GM18870 (cell line): ENCODE measurements around the gene PER2.
"Not testable (repeated sequence)": the region's sequence is repeated elsewhere in the genome, so short reads cannot be mapped to it uniquely, and the experiment has no call there.

Experiments
- ATAC-seq: cut with Tn5 transposase; IDR thresholded peaks from one replicate; pipeline ENCODE4 v1.9.1; 2021; ENCODE audit warnings: moderate library complexity; ENCODE audit not compliant: unreplicated experiment

Gene PER2

DNA sequence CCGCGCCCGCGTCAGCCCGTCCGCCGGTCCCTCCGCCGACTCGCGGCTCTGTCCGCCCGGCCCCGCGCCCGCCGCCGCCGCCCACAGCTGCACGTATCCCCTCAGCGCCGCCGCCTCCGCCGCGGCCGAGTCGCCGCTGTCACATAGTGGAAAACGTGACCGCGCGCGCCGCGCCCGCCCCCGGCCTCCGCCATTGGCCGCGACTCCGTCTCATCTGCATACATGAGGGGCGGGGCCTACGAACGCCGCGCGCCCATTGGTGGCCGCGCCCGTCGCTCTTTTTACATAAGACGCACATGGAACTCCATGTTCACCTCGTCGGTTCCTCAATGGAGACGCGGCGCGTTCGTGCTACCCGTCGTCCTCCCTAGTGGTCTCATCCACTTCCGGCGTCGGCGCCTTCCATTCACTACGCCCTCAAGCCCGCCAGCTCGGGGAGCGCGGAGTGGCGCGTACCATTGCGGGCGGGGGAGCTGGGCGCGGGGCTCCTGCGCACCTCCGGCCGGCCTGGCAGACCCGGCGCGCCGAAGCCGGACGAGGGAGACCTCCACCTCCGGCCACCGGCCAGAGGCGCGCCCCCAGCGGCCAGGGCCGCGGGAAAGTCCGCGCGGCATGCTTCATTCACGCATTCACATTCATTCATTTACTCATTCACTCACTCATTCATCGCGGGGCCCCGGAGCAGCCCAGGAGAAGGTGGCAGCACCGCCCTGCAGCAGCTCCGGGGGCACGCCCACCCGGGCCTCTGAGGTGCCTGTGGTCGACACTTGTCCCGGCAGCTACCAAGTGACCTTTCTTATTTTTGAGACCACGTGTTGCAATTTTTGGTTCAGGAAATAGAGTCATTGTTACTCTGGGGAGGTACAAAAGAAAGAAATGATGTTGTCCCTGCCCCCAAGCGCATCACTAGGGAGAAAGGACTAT, 502 bp upstream of the PER2 start:
- ATAC-seq: peak; percentile 91

DNA sequence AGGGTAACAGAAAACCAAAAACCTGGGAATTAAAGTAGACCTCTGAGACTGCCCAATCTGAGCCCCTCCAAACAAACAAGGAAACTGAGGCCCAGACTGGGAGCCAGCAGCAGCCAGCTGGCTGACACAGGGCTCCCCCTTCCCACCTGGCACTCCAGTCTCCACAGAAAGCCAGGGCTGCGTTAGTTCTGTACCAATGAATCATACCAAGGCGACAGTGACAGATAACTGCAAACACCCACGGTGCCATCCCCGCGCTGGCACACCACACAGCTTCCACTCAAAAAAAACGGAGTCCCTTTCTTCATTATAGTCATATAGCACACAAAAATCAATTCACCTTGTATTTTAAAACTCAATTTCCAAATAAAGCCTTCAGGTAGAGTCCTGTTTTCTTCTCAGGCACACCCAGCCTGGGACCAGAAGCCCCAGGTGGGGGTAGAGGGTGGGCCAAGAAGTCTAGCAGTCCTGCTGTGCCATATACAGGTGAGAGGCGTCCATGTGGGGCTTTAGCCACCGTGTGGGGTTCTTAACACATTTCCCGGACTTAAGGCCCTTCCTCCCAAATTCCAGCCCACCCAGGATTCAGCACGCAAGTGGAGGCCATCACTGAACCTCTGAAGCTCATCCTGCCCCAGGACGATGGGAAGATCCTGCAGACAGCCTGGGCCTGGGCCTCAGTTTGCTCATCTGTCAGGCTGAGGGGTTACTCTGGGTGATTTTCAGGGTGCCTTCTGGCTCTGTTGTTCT, 1.2 kb downstream of the PER2 start:
- no peak for ATAC-seq

DNA sequence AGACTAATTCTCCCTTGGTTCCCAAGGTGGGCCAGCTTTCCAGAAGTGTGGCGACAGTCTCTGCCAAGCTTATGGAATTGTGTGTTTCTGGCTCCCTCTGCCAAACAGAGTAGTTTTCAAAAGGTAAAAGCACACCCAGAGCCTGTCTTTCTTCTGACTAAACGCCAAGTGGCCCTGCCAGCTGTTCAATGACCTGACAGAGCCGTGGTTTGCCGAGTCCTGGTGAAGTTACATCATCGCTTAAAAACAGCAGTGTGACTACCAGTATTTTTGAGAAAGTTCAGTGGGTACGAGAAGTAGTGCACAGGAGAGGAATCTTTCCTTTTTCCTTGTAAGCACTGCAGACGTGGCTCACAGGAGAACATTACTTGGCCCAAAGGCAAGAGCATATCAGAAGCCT, 1.9 kb downstream of the PER2 start:
- ATAC-seq: no peak

DNA sequence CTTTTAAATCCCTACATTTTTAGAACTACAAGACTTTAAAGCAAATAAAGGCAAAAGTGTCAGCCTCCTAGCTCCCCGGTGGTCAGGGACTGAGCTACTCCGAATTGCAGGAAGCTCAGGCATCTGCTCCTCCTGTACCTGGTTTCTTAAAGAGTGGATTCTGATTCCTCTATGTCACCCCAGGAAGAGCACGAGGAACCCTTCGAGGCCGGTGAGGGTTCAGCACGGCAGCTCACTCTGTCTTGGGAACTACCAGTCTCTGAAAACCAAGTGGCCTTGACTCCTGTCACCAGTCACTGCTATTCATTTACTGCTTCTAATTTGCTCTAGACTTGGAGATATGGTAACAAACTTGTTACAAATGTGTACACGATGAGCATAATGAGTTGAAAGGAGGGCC, 2.3 kb downstream of the PER2 start:
- ATAC-seq: no peak

DNA sequence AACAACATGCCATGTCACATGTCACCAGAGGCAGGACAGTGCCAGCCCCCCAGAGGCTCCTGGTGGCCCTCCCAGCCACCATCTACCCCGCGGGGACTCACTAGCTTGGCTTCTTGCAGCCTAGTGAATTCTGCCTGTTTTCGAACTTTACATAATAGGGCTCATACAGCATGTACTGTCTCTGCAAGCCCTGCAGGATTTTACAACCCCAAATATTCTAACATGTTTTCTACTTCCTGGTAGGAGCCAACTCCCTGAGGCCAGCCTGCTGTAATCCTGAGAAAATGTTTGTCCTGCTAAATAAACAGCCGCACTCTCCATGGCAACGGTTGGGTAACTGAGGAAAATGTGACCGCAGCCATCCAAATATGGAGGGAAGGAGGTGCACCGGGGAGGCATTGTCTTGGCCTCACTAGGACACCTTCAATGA, 2.7 kb downstream of the PER2 start:
- ATAC-seq: no peak

DNA sequence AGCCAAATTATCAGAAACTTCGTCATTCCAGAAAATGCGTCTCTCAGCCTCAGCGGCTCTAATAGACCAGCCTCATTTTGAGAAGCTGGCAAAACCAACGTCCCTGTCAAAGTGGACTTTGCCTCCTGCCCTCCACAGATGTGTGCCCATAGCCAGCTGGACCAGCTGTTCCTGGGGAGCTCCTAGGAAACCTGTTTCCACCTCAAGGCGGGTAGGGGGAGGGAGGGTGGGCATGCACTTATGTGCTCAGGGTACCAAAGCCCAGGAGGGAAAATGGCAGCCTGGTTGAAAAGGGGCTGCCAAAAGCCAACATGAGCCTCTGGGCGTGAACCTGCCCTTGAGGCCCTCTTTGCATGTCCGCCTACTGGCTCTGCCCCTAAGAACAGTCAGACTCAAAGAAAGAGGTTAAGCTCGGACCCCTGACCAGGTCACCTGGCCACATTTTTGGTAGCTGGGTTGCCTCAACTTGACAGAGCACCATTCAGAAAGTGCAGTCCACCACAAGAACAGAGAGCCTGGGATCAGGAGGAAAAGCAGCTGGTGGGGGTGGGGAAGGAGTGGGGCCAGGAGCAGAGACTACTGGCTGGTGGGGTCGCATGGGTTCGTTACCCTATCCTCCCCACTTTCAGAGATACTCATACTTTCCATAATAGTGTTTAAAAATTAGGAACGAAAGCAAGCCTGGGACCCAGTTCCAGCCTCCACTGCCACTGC, 3.5 kb downstream of the PER2 start:
- no peak for ATAC-seq

DNA sequence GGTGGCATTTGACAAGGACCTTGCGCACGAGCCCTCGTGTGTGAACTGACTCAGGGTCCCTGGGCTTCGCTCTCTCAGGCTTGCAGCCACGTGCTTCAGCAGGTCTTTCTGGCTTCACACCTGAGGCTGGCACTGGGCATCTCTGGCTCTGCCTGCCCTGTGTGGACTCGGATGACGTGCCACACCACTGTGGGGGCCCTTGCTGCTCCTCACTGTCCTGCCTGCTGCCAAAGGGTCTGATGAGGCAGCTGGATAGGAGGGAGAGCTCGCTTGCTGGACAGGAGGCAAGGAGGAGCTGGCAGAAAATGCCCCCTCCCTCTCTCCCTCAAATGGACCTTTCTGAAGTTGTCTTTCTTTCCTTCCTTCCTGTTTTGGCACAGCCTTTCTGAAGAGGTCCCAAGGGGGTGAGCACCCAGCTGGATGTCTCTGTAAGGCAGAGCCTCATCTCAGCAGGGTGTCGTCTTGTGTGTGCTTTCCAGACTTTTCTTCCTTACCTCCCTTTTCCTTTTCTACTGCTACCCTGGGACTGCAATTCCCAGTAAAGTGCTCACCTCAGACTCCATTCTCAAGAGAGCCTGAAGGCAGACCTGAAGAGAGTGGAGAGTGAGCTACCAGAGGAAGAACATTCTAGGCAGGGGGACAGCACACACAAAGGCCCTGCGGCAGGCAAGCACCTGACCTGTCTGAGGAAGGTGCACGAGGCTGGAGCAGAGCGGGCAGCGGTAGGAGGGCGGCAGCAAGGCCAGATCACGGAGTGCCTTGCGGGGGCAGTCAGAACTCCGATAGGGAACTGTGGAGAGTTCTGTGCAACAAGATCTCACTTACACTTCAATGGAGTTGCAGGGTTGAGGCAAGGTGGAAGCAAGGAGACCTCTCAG, 5.3 kb downstream of the PER2 start:
- no peak for ATAC-seq

DNA sequence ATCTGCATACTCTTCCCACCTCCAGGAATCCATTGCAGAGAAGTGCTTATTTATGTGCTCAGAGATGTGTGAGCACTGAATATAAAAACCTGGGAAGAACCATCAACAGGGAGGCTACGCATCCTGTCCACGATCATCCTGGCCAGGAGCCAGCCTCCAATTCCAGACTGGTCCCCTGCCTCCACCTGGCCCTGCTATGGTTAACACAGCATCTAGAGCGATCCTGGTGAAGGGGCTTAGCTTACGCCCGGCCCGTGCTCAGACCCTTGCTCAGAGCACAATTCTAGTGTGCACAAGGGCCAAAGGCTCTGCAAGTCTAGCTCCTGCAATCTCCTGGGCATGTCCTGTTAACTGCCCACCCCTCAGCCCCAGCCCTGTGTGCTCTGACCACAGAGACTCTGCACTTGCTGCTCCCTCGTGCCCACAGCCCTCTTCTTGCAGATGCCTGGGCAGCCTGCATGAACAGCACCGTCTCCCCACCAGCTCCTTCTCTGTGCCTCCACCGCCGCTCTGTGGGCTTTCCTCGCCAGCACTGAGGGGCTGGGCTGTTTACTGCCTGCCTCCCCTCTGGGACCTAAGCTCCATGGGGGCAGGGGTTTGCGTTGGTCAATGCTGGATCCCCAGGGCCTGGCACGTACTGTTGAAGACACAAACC, 6.5 kb downstream of the PER2 start:
- ATAC-seq: no peak

DNA sequence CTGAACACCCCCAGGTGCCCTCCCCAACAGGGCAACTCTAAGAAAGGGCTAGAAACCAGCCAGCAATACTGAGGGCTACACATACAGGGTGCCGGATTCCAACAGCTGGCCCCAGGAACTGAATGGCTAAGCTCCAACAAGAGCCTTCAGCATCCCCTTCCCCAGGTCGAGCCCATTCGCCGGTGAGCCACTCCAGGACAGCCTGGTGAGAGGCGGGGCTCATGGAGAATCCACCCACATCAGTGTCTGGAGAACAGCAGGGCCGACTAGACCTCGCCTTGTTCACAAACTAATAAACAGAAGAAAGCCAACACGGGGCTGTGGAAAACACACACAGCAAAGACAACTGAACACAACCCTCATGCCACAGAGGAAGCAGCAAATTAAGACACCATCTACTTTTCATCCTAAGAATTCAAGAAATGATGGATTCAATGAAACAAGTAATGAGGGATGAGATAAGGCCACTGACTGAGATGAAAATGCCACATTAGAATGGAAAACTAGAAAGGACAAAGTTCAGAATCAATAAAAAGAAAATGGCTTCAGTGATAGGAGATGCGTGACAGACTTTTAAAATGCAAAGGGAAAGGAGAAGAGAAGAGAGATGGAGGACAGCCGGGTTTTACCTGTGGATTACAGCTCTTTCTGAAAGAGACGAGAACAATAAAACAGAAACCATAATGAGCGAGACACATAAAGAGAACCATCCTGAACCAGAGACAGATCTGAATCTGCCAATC, 8.2 kb downstream of the PER2 start:
- no peak for ATAC-seq

DNA sequence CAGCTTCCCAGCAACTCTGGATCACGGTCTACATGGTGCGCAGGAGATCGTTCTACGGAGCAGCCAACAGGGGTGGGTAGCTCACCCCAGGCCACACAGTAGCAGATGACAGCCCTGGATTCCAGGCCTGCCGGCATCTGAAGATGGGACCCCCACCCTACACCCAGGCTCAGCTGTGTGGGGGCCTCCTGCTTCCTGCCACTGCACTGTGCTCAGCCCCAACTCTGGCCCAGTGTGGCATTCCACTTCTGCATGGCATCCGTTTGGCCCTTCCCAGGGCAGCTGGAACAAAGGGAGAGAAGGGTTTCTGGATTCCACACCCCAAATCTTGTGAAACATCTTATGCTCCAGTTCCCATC, 9.1 kb downstream of the PER2 start:
- ATAC-seq: no peak

DNA sequence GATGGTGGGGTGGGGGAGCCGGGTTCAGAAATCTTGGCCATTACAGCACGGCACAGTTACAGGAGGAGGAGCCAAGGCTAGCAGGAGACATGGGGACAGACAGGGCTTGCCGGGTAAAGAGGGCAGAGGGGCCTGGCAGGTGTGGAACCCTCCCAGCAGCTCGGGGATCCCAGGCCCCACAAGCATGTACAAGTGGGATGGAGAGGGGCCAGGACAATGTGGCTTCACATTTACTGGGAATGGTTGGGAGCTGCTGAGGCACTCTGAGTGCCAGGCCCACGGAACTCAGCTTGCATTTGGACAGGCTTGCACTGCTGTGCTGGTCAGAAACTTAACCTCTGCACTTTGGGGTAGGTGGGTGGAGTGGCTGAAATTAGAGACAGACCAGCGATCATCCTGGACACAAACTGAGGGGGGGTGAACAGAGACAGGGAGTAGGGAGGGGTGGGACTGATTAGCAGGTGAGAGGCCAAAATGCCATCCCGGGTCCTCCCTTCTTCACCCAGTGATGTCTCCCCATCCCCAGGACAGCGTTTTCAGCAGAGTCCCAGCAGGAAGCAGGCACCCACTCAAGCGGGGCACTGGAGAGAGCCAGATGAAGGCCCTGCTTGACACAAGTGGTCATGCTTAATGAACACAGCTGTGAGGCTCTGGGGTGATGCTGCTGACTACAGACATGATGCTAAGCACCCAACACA, 9.6 kb downstream of the PER2 start:
- no peak for ATAC-seq

DNA sequence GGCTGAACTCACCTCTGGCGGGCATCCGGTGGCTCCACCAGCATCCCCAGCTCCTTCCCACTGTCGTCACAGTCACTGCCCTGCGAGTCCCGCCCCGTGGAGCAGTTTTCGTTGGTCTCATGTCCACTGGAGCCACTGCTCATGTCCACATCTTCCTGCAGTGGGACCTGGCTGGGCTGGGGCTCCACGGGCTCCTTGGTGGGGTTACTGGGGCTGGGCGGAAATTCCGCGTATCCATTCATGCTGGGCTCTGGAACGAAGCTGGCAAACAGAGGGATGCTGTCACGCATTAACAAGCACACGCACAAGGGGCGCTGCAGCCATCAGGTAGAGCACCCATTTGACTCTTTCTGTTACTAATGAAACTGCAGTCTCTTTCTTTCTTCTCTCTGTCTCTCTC, 10.7 kb downstream of the PER2 start:
- ATAC-seq: no peak

DNA sequence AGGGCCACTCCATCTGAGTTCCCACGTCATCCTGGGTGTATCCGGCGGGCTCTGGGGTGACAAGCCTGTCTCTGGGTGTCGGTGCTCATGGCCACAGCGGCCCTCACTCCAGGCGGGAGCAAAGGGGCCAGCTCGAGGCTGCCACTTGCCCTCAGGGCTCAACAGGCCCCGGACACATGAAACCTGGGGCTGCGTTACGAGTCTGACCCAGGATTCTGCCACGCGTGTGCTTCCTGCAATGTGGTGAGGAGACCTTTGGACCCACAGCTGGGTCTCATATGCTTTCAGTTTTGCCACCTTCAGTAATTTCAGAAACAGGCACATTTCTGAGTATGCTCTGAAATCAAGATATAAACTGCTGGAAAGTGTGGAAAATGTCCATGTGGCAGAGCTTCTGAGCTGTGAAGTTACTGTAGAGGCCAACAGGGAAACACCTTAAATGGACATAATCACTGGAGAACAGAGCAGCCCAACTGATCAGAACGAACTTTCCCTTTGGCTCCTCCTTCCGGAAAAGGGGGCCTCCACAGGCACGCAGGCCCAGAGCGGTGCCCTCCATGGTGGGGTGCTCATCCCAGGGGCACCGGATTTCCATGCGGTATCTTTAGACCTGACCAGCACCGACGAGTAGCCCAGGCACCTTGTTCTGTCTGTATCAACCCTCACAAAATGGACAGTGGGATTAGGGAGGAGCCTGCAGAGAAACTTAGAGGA, 14.1 kb downstream of the PER2 start:
- no peak for ATAC-seq

DNA sequence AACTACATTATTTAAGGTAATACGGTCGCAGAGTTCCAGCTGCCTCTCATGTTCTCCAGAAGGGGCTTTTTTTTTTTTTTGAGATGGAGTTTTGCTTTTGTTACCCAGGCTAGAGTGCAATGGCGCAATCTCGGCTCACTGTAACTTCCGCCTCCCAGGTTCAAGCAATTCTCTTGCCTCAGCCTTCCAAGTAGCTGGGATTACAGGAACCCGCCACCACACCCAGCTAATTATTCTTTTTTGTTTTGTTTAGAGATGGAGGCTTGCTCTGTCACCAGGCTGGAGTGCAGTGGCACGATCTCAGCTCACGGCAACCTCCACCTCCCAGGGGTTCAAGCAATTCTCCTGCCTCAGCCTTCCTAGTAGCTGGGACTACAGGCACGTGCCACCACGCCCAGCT, 15.0 kb downstream of the PER2 start:
- ATAC-seq: not testable (repeated sequence)

DNA sequence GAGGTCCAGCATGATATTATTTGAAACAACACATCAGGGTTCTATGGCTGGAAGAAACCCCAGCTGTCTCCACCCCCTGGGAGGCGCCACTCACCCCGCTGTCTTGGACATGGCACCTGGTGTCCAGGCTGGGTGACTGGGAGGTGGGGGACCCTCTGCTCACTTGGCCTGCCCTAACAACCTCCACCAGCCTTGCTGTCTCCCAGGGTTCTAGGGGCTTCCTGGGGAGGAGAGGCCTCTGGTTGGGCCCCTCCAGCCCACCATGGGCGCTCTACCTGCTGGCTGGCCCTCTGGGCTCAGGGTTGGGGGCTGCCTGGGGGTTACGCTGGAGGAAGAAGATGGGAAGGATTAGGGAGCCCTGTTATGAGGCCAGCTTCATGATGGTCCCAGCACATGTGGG, 16.3 kb downstream of the PER2 start:
- ATAC-seq: no peak

DNA sequence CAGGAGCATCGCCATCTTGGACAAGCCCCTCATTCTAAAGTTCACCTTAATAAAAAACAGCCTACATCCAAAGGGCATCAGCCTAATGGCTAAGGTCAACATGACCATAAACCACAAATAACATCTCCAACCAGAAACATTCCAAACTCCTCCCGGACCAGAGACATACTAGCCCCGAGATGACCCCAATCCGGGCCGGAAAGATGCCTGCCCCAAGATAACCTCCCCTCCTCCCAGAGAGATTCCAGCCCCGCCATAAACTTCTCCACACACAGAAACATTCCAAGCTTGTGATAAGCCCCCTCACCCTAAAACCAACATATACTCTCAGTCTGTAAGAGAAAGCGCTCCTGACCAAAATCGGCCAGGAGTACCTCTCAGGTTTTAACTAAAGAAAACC, 16.7 kb downstream of the PER2 start:
- ATAC-seq: not testable (repeated sequence)

DNA sequence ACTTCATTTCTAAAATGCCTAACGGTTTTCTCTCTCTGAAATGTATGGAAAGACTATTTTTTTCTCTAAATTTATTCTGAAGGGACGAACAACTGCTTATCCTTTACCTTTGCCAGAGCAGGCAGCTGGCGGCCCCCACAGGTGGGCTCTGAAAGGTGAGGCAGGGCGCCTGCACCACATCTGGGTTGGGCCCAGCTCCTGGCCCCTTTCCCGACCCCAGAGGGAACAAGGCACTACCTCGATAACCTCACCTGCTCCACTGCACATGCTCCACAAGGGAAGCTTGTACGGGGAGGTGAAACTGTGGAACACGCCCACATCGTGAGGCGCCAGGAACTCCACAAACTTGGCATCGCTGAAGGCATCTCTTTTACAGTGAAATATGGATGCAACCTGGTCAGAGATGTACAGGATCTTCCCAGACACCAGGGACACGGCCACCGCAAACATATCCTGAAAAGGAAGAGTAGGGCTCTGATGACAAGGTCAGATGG, 17.3 kb downstream of the PER2 start:
- ATAC-seq: no peak

DNA sequence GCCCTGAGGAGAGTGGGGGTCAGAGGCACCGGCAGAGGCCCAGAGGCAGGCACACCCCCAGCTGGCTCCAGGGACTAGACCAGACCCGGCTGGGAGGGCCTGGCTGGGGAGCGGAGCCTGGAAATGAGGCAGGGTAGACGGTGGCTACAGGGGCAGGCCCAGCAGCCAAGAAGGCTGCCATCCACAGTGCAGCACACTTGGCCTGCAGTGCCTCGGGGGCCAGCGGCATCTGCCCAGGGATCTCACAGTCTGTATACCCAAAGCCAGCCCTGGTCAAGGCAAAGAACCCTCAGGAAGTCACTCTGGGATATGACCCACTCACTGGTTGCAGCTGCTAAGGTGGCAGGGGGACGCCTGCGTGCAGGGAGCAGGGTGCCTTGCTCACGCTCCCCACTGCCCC, 17.8 kb downstream of the PER2 start:
- ATAC-seq: no peak
